Loucy (cell line): ENCODE measurements around the gene SECISBP2.

Experiments used
- EZH2phosphoT487 ChIP-seq: fragments of 200-600 bp; IDR thresholded peaks from 2 replicates; pipeline ENCODE4 v1.6.1; 2018; ENCODE audit warnings: antibody characterized with exemption, mild to moderate bottlenecking, moderate library complexity, borderline replicate concordance
- TF ChIP-seq, protein P1 (sequence below): fragments of 200-600 bp; sonication (generic); conservative IDR thresholded peaks from 2 replicates; pipeline ENCODE4 v1.5.1; 2014; ENCODE audit warnings: mild to moderate bottlenecking, antibody characterized with exemption, low read length

DNA sequence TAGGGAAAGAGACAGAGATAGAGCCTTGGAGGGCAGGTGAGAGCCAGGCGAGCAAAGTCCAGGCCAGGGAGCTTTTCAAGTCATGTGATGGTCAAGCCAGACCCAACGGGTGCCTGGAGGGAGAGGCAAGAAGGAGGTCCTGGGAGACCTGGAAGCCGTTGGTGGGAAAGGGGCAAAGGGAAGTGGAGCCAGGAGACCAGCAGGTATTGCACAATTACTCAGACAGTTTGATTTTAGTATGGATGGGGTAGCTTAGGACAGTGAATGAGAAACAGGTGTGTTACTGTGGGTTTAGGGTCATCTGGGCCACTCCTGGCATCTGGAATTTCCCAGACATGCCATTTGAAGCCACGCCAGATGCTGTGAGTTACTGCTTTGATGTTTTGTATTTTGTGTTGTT is 5.1 kb downstream of the SECISBP2 start:
- TF ChIP-seq, protein P1, sequence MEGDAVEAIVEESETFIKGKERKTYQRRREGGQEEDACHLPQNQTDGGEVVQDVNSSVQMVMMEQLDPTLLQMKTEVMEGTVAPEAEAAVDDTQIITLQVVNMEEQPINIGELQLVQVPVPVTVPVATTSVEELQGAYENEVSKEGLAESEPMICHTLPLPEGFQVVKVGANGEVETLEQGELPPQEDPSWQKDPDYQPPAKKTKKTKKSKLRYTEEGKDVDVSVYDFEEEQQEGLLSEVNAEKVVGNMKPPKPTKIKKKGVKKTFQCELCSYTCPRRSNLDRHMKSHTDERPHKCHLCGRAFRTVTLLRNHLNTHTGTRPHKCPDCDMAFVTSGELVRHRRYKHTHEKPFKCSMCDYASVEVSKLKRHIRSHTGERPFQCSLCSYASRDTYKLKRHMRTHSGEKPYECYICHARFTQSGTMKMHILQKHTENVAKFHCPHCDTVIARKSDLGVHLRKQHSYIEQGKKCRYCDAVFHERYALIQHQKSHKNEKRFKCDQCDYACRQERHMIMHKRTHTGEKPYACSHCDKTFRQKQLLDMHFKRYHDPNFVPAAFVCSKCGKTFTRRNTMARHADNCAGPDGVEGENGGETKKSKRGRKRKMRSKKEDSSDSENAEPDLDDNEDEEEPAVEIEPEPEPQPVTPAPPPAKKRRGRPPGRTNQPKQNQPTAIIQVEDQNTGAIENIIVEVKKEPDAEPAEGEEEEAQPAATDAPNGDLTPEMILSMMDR, result no peak
- TF ChIP-seq EZH2phosphoT487, result no peak
